ENCODE results near the gene DGKI. TPM values are rescaled to one million over a fixed set of nuclear protein-coding genes. Genes with fewer than 3 reads are reported as not detected.

The DGKI gene
- polyA plus RNA-seq, 2 of the 4 experiments (the other 2 are of a cell fraction): 0.05 to 0.08 TPM

- TF ChIP-seq EHF (CRISPR knock-in tag; IDR thresholded peaks at IDR 0.05) (no peak), POLR2A (IDR thresholded peaks at IDR 0.05; ENCODE audit: low read length) (no peak), RAD21 (conservative IDR thresholded peaks at IDR 0.05 in 1 of 2, IDR thresholded peaks at IDR 0.05 in 1 of 2) (no peak)
Observed at GRCh38 chr7:137772748-137773147, 74.0 kb downstream of the DGKI start (continued).

DNA sequence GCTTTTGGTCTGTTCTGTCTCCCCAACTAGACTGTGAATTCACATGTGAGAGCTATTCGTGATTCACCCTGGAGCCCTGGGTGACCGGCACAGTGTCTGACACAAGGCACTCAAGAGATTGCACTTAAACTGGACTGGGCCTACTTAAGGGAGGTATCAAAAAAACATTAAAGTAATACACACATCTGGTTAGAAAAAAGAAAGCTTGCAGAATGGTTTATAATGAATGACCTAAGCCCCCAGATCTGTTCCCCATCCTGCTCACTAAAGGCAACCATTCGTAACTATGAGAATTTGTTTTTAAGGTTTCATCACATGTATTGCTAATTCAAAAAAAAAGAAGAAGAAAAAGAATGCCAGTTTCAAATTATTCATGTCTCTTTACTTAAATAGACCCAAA is 74.5 kb downstream of the DGKI start:
- no peaks in the 10 kb centered on the region for H3K9me3 ChIP-seq
- FAIRE-seq (no peak), ATAC-seq (no peak), DNase-seq (ENCODE audit: low read depth in 1 of 2, low spot score in 1 of 2) (no peak)
- H3K27ac ChIP-seq: no peak overlapping the region
- ChIA-PET POLR2A (no interaction called here), CTCF (interaction anchor here (0.7 kb wide), 1 partner anchor 237 kb away, joined by 3 read pairs; no protein-coding TSS in a partner anchor)
- 47% methylated on average over 3 of the region's 3 CpGs for WGBS (ENCODE audit: missing lambda C conversion rate)
- H3K4me3 ChIP-seq: no peak overlapping the region
- H3K4me2 ChIP-seq: no peak overlapping the region
- no peak for TF ChIP-seq JUNB (IDR thresholded peaks at IDR 0.05)
- TF ChIP-seq RARB (CRISPR knock-in tag; IDR thresholded peaks at IDR 0.05): no peak
- TF ChIP-seq CBX8 (IDR thresholded peaks at IDR 0.05): no peak
- no peak for TF ChIP-seq FOXS1 (CRISPR knock-in tag; IDR thresholded peaks at IDR 0.05)
- no peak for TF ChIP-seq MYC (IDR thresholded peaks at IDR 0.05; ENCODE audit: borderline replicate concordance, low read length)
- TF ChIP-seq ZC3H11A (IDR thresholded peaks at IDR 0.05): no peak
- TF ChIP-seq REST (IDR thresholded peaks at IDR 0.05): no peak
- TF ChIP-seq, protein P1, sequence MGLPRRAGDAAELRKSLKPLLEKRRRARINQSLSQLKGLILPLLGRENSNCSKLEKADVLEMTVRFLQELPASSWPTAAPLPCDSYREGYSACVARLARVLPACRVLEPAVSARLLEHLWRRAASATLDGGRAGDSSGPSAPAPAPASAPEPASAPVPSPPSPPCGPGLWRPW (IDR thresholded peaks at IDR 0.05): no peak
- TF ChIP-seq ZFP36 (IDR thresholded peaks at IDR 0.05; ENCODE audit: borderline replicate concordance, partially characterized antibody): no peak
- no peak for TF ChIP-seq EHF (CRISPR knock-in tag; IDR thresholded peaks at IDR 0.05)
- TF ChIP-seq, protein P2, sequence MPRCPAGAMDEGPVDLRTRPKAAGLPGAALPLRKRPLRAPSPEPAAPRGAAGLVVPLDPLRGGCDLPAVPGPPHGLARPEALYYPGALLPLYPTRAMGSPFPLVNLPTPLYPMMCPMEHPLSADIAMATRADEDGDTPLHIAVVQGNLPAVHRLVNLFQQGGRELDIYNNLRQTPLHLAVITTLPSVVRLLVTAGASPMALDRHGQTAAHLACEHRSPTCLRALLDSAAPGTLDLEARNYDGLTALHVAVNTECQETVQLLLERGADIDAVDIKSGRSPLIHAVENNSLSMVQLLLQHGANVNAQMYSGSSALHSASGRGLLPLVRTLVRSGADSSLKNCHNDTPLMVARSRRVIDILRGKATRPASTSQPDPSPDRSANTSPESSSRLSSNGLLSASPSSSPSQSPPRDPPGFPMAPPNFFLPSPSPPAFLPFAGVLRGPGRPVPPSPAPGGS (IDR thresholded peaks at IDR 0.05): no peak
- TF ChIP-seq CHD4 (IDR thresholded peaks at IDR 0.05; ENCODE audit: borderline replicate concordance): no peak
- TF ChIP-seq EP300 (IDR thresholded peaks at IDR 0.05): no peak
- TF ChIP-seq HOXB13 (CRISPR knock-in tag; IDR thresholded peaks at IDR 0.05; ENCODE audit: low read depth): no peak
- TF ChIP-seq MAZ (IDR thresholded peaks at IDR 0.05; ENCODE audit: borderline replicate concordance, low read depth, low read length): no peak
- TF ChIP-seq NR3C1 (IDR thresholded peaks at IDR 0.05): no peak
- no peaks in the 10 kb centered on the region for H3K4me1 ChIP-seq

DNA sequence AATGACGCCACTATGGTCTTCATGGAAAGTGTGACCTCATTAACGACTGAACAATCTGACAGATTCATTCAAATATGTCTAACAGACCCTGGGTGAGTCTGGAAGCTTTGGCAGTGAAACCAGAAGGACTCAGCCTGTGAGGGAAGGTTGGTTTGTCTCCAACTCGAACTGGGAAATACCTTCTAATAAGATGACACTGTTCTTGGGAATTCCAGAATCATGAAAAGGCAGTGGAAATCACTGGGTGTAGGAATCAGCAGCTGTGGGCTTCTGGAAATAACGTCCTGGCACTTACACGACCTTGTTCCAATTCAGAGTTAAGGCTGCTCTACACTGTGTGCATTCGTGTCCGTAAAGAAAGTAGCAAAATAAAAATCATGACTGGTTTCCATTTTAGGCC is 75.1 kb downstream of the DGKI start:
- ATAC-seq (no peak), FAIRE-seq (no peak), DNase-seq (ENCODE audit: low read depth in 1 of 2, low spot score in 1 of 2) (no peak)
- CTCF ChIA-PET: no interaction called here
- 28% methylated on average over 7 of the region's 7 CpGs for WGBS (ENCODE audit: missing lambda C conversion rate)
- no peak overlapping the region for H3K27ac ChIP-seq
- H3K4me1 ChIP-seq: no peaks in the 10 kb centered on the region
- no peak for TF ChIP-seq NFE2L2 (conservative IDR thresholded peaks at IDR 0.05; ENCODE audit: low read length)
- TF ChIP-seq GATA3 (IDR thresholded peaks at IDR 0.05; ENCODE audit: borderline replicate concordance): no peak
- TF ChIP-seq FOSB (CRISPR knock-in tag; IDR thresholded peaks at IDR 0.05): no peak
- TF ChIP-seq CEBPB (IDR thresholded peaks at IDR 0.05): no peak
- no peak for TF ChIP-seq EHF (CRISPR knock-in tag; IDR thresholded peaks at IDR 0.05)
- no peak for TF ChIP-seq ESRRA (IDR thresholded peaks at IDR 0.05; ENCODE audit: borderline replicate concordance, low read length)
- TF ChIP-seq CHD2 (IDR thresholded peaks at IDR 0.05; ENCODE audit: low read length, partially characterized antibody): no peak
- TF ChIP-seq, protein P3, sequence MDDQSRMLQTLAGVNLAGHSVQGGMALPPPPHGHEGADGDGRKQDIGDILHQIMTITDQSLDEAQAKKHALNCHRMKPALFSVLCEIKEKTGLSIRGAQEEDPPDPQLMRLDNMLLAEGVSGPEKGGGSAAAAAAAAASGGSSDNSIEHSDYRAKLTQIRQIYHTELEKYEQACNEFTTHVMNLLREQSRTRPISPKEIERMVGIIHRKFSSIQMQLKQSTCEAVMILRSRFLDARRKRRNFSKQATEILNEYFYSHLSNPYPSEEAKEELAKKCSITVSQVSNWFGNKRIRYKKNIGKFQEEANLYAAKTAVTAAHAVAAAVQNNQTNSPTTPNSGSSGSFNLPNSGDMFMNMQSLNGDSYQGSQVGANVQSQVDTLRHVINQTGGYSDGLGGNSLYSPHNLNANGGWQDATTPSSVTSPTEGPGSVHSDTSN (IDR thresholded peaks at IDR 0.05): no peak
- TF ChIP-seq, protein P1 (IDR thresholded peaks at IDR 0.05): no peak
- TF ChIP-seq HOXB5 (CRISPR knock-in tag; IDR thresholded peaks at IDR 0.05): no peak
- TF ChIP-seq FOSL2 (IDR thresholded peaks at IDR 0.05): no peak
- TF ChIP-seq FOSL2 (CRISPR knock-in tag; IDR thresholded peaks at IDR 0.05): no peak
- TF ChIP-seq JUNB (IDR thresholded peaks at IDR 0.05): no peak
- no peak for TF ChIP-seq MAFK (IDR thresholded peaks at IDR 0.05; ENCODE audit: partially characterized antibody)
- TF ChIP-seq, protein P4, sequence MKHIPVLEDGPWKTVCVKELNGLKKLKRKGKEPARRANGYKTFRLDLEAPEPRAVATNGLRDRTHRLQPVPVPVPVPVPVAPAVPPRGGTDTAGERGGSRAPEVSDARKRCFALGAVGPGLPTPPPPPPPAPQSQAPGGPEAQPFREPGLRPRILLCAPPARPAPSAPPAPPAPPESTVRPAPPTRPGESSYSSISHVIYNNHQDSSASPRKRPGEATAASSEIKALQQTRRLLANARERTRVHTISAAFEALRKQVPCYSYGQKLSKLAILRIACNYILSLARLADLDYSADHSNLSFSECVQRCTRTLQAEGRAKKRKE (CRISPR knock-in tag; IDR thresholded peaks at IDR 0.05; ENCODE audit: low read depth): no peak
- no peak overlapping the region for H3K4me2 ChIP-seq
- H3K4me3 ChIP-seq: no peak overlapping the region
- no peaks in the 10 kb centered on the region for H3K9me3 ChIP-seq
- POLR2A ChIA-PET: no interaction called here
